ENCODE measurements around the gene LOXL1.

DNA sequence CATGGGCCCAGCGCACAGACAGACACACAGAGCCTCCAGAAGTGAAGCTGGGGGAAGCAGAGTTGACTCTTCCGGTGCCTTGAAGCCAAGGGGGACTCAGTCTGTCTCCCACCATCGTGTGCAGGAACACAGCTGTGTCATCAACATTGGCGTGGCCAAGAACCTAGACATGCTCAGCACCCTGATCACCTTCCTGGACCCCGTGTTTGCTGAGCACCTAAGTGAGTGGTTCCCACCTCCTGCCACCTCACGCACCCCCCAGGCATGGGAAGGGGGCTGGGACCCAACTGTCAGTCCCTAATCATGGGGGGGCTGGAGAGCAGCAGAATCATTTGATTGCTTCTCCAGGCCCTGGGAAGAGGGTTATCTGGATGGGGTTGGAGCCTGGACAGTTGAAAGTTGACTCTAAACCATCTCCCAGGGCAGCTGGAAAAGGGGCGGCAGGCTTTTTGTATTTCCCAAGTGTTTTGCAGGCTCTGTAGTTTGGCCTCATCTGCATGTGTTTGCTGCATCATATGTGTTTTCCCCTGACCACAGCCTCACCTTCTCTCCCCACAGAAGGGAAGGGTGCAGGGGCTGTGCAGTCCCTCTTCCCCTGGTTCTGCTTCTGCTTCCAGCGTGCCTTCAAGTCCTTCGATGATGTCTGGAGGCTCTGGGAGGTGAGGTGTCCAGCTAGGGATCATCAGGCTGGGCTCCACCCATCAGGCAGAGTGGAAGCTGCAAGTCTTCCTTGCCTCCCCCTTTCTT, 40.1 kb upstream of the LOXL1 start:
- no peak for TF ChIP-seq ZFP3 (CRISPR knock-in tag; IDR thresholded peaks at IDR 0.05)
- TF ChIP-seq, protein P1, sequence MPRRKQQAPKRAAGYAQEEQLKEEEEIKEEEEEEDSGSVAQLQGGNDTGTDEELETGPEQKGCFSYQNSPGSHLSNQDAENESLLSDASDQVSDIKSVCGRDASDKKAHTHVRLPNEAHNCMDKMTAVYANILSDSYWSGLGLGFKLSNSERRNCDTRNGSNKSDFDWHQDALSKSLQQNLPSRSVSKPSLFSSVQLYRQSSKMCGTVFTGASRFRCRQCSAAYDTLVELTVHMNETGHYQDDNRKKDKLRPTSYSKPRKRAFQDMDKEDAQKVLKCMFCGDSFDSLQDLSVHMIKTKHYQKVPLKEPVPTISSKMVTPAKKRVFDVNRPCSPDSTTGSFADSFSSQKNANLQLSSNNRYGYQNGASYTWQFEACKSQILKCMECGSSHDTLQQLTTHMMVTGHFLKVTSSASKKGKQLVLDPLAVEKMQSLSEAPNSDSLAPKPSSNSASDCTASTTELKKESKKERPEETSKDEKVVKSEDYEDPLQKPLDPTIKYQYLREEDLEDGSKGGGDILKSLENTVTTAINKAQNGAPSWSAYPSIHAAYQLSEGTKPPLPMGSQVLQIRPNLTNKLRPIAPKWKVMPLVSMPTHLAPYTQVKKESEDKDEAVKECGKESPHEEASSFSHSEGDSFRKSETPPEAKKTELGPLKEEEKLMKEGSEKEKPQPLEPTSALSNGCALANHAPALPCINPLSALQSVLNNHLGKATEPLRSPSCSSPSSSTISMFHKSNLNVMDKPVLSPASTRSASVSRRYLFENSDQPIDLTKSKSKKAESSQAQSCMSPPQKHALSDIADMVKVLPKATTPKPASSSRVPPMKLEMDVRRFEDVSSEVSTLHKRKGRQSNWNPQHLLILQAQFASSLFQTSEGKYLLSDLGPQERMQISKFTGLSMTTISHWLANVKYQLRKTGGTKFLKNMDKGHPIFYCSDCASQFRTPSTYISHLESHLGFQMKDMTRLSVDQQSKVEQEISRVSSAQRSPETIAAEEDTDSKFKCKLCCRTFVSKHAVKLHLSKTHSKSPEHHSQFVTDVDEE (CRISPR knock-in tag; IDR thresholded peaks at IDR 0.05), result no peak
